GM12878 (cell line): Measurements from ENCODE around the gene RARB. TPM values are rescaled to one million over a fixed set of nuclear protein-coding genes. Genes with fewer than 3 reads are reported as not detected.

Experiments
- ATAC-seq: fragments of 200-7000 bp; cut with Tn5 transposase; 3 replicates; pipeline ENCODE4 v1.9.1; 2020; ENCODE audit warnings: mild to moderate bottlenecking, moderate library complexity
- BruUV-seq: library from RNA; stranded (reverse); fragments of 400-500 nt; replicated peaks from 2 replicates; lab custom pipeline; 2021; lab: Mats Ljungman, UMichigan
- CTCF ChIA-PET: fragments of 300-600 bp; sonication (Branson Sonifier 250); formaldehyde crosslinking; extraction: SDS; loops from one replicate; lab custom pipeline; 2021; ENCODE audit warnings: inconsistent platforms; lab: Yijun Ruan, JAX
- POLR2A ChIA-PET: fragments of 350-600 bp; formaldehyde crosslinking; extraction: SDS; loops from one replicate; lab custom pipeline; 2021; ENCODE audit warnings: inconsistent platforms; lab: Charles Lee
- RAD21 ChIA-PET: fragments of 300-600 bp; sonication (Branson Sonifier 250); formaldehyde crosslinking; loops from one replicate; lab custom pipeline; 2023; ENCODE audit warnings: antibody characterized with exemption; ENCODE audit not compliant: unreplicated experiment; lab: Charles Lee
- SMC1A ChIA-PET: fragments of 300-600 bp; sonication (Branson Sonifier 250); formaldehyde crosslinking; loops from one replicate; lab custom pipeline; 2023; ENCODE audit not compliant: unreplicated experiment, uncharacterized antibody; lab: Charles Lee
- DNase-seq: peaks from one replicate; pipeline ENCODE4 v3.0.0-alpha.2; 2011; ENCODE audit warnings: low read depth, low spot score
- FAIRE-seq: peaks from 3 replicates; lab custom pipeline; 2011; peaks lifted over from hg19 to GRCh38; lab: Jason Lieb, UNC
- H2AFZ ChIP-seq: 2 replicates; pipeline ENCODE4 v1.6.0; 2011; ENCODE audit warnings: low read depth, low read length, control low read depth; ENCODE audit not compliant: control insufficient read depth
- H3K27ac ChIP-seq: 2 replicates; pipeline ENCODE4 v1.5.1; 2011; ENCODE audit warnings: control low read depth; ENCODE audit not compliant: control insufficient read depth, insufficient read depth
- H3K27me3 ChIP-seq, 2 experiments: replicated peaks in 1 of 2; 2 replicates each; pipeline versions ENCODE4 v1.6.0 to v1.6.1; 2011; ENCODE audit warnings: low read length in 1 of 2; ENCODE audit not compliant: control insufficient read depth in 2 of 2, insufficient read depth in 2 of 2
- H3K36me3 ChIP-seq, 2 experiments: 2 replicates each; pipeline ENCODE4 v1.5.1; 2011; ENCODE audit warnings: low read length in 1 of 2; ENCODE audit not compliant: control insufficient read depth in 2 of 2, insufficient read depth in 2 of 2
- H3K4me1 ChIP-seq: 2 replicates; pipeline ENCODE4 v1.6.1; 2011; ENCODE audit warnings: mild to moderate bottlenecking, low read length, moderate library complexity, mixed read lengths; ENCODE audit not compliant: control insufficient read depth, insufficient read depth
- H3K4me2 ChIP-seq: 2 replicates; pipeline ENCODE4 v1.6.0; 2011; ENCODE audit warnings: control low read depth; ENCODE audit not compliant: control insufficient read depth, insufficient read depth
- H3K4me3 ChIP-seq: fragments of 200-600 bp; sonication (generic); 2 replicates; pipeline ENCODE4 v1.5.1; 2016
- H3K79me2 ChIP-seq: 2 replicates; pipeline ENCODE4 v1.6.0; 2011; ENCODE audit warnings: low read length; ENCODE audit not compliant: control insufficient read depth, insufficient read depth
- H3K9ac ChIP-seq: 2 replicates; pipeline ENCODE4 v1.8.0; 2011; ENCODE audit warnings: low read length, control low read depth, mixed read lengths; ENCODE audit not compliant: control insufficient read depth, insufficient read depth
- H3K9me3 ChIP-seq: replicated peaks from 3 replicates; pipeline ENCODE4 v1.5.1; 2011; ENCODE audit warnings: mild to moderate bottlenecking, low read length; ENCODE audit not compliant: control insufficient read depth, insufficient read depth
- H4K20me1 ChIP-seq: 2 replicates; pipeline ENCODE4 v1.6.0; 2011; ENCODE audit not compliant: control insufficient read depth, insufficient read depth
- E2F8 ChIP-seq: fragments of 450-650 bp; IDR thresholded peaks from 2 replicates; pipeline ENCODE4 v1.6.1; 2018; ENCODE audit warnings: mild to moderate bottlenecking, low read depth, moderate library complexity; ENCODE audit not compliant: partially characterized antibody
- EZH2 ChIP-seq: IDR thresholded peaks from 2 replicates; pipeline ENCODE4 v1.6.1; 2012; ENCODE audit warnings: low read depth, mild to moderate bottlenecking, control low read depth, inconsistent platforms, low read length, borderline replicate concordance; ENCODE audit not compliant: control insufficient read depth
- FOXK2 ChIP-seq: fragments of 450-650 bp; IDR thresholded peaks from 2 replicates; pipeline ENCODE4 v1.6.1; 2017; ENCODE audit warnings: mild to moderate bottlenecking, moderate library complexity
- HDAC2 ChIP-seq: fragments of 200-600 bp; sonication (generic); IDR thresholded peaks from 2 replicates; pipeline ENCODE4 v1.6.1; 2017
- IKZF2 ChIP-seq, 2 experiments: fragments of 450-650 bp; IDR thresholded peaks; 2 replicates each; pipeline ENCODE4 v1.6.1; 2017; ENCODE audit warnings: mild to moderate bottlenecking in 2 of 2, moderate library complexity in 2 of 2
- IRF3 ChIP-seq: fragments of 450-650 bp; IDR thresholded peaks from 2 replicates; pipeline ENCODE4 v1.6.1; 2014; ENCODE audit warnings: mild to moderate bottlenecking
- MTA2 ChIP-seq: fragments of 450-650 bp; IDR thresholded peaks from 2 replicates; pipeline ENCODE4 v1.6.1; 2016; ENCODE audit warnings: low read depth, mild to moderate bottlenecking, moderate library complexity
- MTA3 ChIP-seq: IDR thresholded peaks from 2 replicates; pipeline ENCODE4 v1.6.1; 2012; ENCODE audit warnings: low read length, inconsistent platforms, borderline replicate concordance
- POLR2AphosphoS5 ChIP-seq: IDR thresholded peaks from 2 replicates; pipeline ENCODE4 v1.6.1; 2011; ENCODE audit warnings: mild to moderate bottlenecking, low read length, inconsistent platforms
- REST ChIP-seq: IDR thresholded peaks from 2 replicates; pipeline ENCODE4 v1.6.1; 2012; ENCODE audit warnings: mild to moderate bottlenecking, low read depth, low read length
- RFX5 ChIP-seq: IDR thresholded peaks from 2 replicates; pipeline ENCODE4 v1.6.1; 2011; ENCODE audit warnings: low read depth, low read length, improper control_type of control experiment
- SMARCA5 ChIP-seq: fragments of 450-650 bp; IDR thresholded peaks from 2 replicates; pipeline ENCODE4 v1.6.1; 2017; ENCODE audit warnings: mild to moderate bottlenecking
- SUPT20H ChIP-seq: IDR thresholded peaks from 2 replicates; pipeline ENCODE4 v1.6.1; 2011; ENCODE audit warnings: low read depth, mild to moderate bottlenecking, low read length, moderate library complexity, borderline replicate concordance; ENCODE audit not compliant: control insufficient read depth
- TCF7 ChIP-seq: IDR thresholded peaks from 2 replicates; pipeline ENCODE4 v1.6.1; 2014; ENCODE audit warnings: antibody characterized with exemption, borderline replicate concordance
- WGBS: methylation state at CpG from one replicate; pipeline ENCODE4 v1.1.6; 2016; ENCODE audit warnings: low lambda C conversion rate; ENCODE audit not compliant: insufficient replicate concordance, insufficient coverage; ENCODE audit errors: missing lambda C conversion rate; 5-methylcytosine and 5-hydroxymethylcytosine counted together
- in situ Hi-C: fragments of 300-500 bp; cut with MboI; formaldehyde crosslinking; loops from 9 replicates; pipeline ENCODE4 v1.14.3; 2018; ENCODE audit warnings: mixed read lengths
- intact Hi-C: fragments of 100-400 bp; cut with micrococcal nuclease; formaldehyde crosslinking; loops from one replicate; pipeline ENCODE4 v1.14.2; 2022; ENCODE audit not compliant: unreplicated experiment
- polyA plus RNA-seq, 11 experiments: library from polyadenylated mRNA; depleted of rRNA in 4 of 11; unstranded in 6 of 11; stranded (reverse) in 5 of 11; fragments of >200 nt; fragmentation: Nextera tagmentation in 4 of 11; fragmentation: Illumina TruSeq in 1 of 11; extraction: Ambion mirVana in 4 of 11; extraction: Trizol in 1 of 11; gene quantifications; 1 replicate in 1 of 11; 2 replicates in 10 of 11; pipeline versions ENCODE4 v1.2.1 to v1.2.3, GENCODE V29; 2011 to 2016; ENCODE audit warnings: inconsistent platforms in 2 of 11, missing spikeins in 2 of 11, low read depth in 1 of 11
- total RNA-seq, 4 experiments: library from RNA; depleted of rRNA in 3 of 4; stranded (reverse); fragments of >200 nt in 3 of 4; fragmentation: Illumina TruSeq in 1 of 4; extraction: Trizol in 1 of 4; gene quantifications; 2 replicates each; pipeline versions ENCODE4 v1.2.1 to v1.2.3, GENCODE V29; 2013 to 2021

Gene RARB
- total and polyA plus RNA-seq, 10 of the 15 experiments (the other 5 are each of a cell fraction or from before 2014, with no cell fraction given): 0.05 to 0.06 TPM; not detected in 8

- ChIA-PET CTCF (interaction anchor here (1.6 to 1.8 kb wide), 2 partner anchors 9 to 47 kb away, joined by 3 to 9 read pairs; no protein-coding TSS in a partner anchor), SMC1A (interaction anchor here (0.8 kb wide), 1 partner anchor 140 kb away, joined by 3 read pairs; no protein-coding TSS in a partner anchor), RAD21 (no interaction called here), POLR2A (interaction anchor here (1.0 kb wide), 1 partner anchor 11 kb away, joined by 5 read pairs; no protein-coding TSS in a partner anchor)
- FAIRE-seq (no peak), ATAC-seq (no peak), DNase-seq (no peak)
- H3K9ac ChIP-seq: no peak overlapping the region
- H3K4me1 ChIP-seq: no peaks in the 10 kb centered on the region
- no peak overlapping the region; the same call in 1 of the 2 replicates for H2AFZ ChIP-seq
- WGBS: 43% methylated on average over 5 of the region's 5 CpGs
- no TSS peak for BruUV-seq
- peaks cover 0 to 4% of the 10 kb centered on the region in 2 experiments; a peak in 3 of 4 replicates for H3K27me3 ChIP-seq
- H3K36me3 ChIP-seq: no peaks in the 10 kb centered on the region
- H3K4me3 ChIP-seq: no peak overlapping the region
- intact Hi-C loops: no loop called here
- no peak overlapping the region for H3K27ac ChIP-seq
- no peaks in the 10 kb centered on the region for H3K9me3 ChIP-seq
- no peak overlapping the region for H3K4me2 ChIP-seq
- in situ Hi-C loops: no loop called here
- H3K79me2 ChIP-seq: no peaks in the 10 kb centered on the region
- no peaks in the 10 kb centered on the region for H4K20me1 ChIP-seq
- TF ChIP-seq TCF7 (no peak), MTA3 (no peak), RFX5 (no peak), MTA2 (no peak), IRF3 (no peak), SUPT20H (no peak), POLR2AphosphoS5 (no peak), HDAC2 (no peak), IKZF2 (IDR thresholded peaks at IDR 0.05) (no peak), SMARCA5 (no peak), E2F8 (no peak), REST (no peak), FOXK2 (no peak), EZH2 (no peak)
Measured at GRCh38 chr3:25433868-25434267, 5.8 kb downstream of the RARB start.
